GM18870 (cell line): ENCODE measurements around the gene SCFD2.
A peak's percentile ranks its signal among the peaks of the same experiment; 100 is the strongest.
"Not testable (repeated sequence)": the region's sequence is repeated elsewhere in the genome, so short reads cannot be mapped to it uniquely, and the experiment has no call there.

ENCODE experiments used
- ATAC-seq: cut with Tn5 transposase; IDR thresholded peaks from one replicate; pipeline ENCODE4 v1.9.1; 2021; ENCODE audit warnings: moderate library complexity; ENCODE audit not compliant: unreplicated experiment

SCFD2 gene

GRCh38 chr4:53346920-53347852 is 18.7 kb downstream of the SCFD2 start:
- no peak for ATAC-seq

- not testable (repeated sequence) for ATAC-seq
Measured at GRCh38 chr4:53346392-53346791, 19.5 kb downstream of the SCFD2 start.

- ATAC-seq, result not testable (repeated sequence)
Measured at GRCh38 chr4:53340145-53340544, 25.7 kb downstream of the SCFD2 start.

- not testable (repeated sequence) for ATAC-seq
Measured at GRCh38 chr4:53334916-53335315, 30.9 kb downstream of the SCFD2 start.

GRCh38 chr4:53326535-53326934 is 39.3 kb downstream of the SCFD2 start:
- ATAC-seq, result no peak

GRCh38 chr4:53322696-53323095 is 43.2 kb downstream of the SCFD2 start:
- ATAC-seq, result no peak

- ATAC-seq, result no peak
Measured at GRCh38 chr4:53321984-53322289, 43.9 kb downstream of the SCFD2 start.

GRCh38 chr4:53321151-53321983 is 44.5 kb downstream of the SCFD2 start:
- ATAC-seq, result no peak

- ATAC-seq, result no peak
Measured at GRCh38 chr4:53315300-53315699, 50.6 kb downstream of the SCFD2 start.

- ATAC-seq, result no peak
Measured at GRCh38 chr4:53314252-53314651, 51.6 kb downstream of the SCFD2 start.

- no peak for ATAC-seq
Measured at GRCh38 chr4:53313510-53313909, 52.4 kb downstream of the SCFD2 start.

- no peak for ATAC-seq
Measured at GRCh38 chr4:53309321-53310040, 56.4 kb downstream of the SCFD2 start.

- ATAC-seq, result peak; percentile 64
Measured at GRCh38 chr4:53307819-53308780, 57.8 kb downstream of the SCFD2 start.

GRCh38 chr4:53307210-53307609 is 58.7 kb downstream of the SCFD2 start:
- peak; percentile 11 for ATAC-seq

- ATAC-seq, result no peak
Measured at GRCh38 chr4:53306729-53307128, 59.1 kb downstream of the SCFD2 start.

GRCh38 chr4:53292209-53292608 is 73.7 kb downstream of the SCFD2 start:
- not testable (repeated sequence) for ATAC-seq

- ATAC-seq, result no peak
Measured at GRCh38 chr4:53281438-53281837, 84.4 kb downstream of the SCFD2 start.

- ATAC-seq, result no peak
Measured at GRCh38 chr4:53280846-53281245, 85.0 kb downstream of the SCFD2 start.

- ATAC-seq, result no peak
Measured at GRCh38 chr4:53274609-53275268, 91.1 kb downstream of the SCFD2 start.

- no peak for ATAC-seq
Measured at GRCh38 chr4:53273726-53274125, 92.1 kb downstream of the SCFD2 start.
